ENCODE results near the gene SSU72.
"Not testable (repeated sequence)": the region's sequence is repeated elsewhere in the genome, so short reads cannot be mapped to it uniquely, and the experiment has no call there.

The SSU72 gene

DNA sequence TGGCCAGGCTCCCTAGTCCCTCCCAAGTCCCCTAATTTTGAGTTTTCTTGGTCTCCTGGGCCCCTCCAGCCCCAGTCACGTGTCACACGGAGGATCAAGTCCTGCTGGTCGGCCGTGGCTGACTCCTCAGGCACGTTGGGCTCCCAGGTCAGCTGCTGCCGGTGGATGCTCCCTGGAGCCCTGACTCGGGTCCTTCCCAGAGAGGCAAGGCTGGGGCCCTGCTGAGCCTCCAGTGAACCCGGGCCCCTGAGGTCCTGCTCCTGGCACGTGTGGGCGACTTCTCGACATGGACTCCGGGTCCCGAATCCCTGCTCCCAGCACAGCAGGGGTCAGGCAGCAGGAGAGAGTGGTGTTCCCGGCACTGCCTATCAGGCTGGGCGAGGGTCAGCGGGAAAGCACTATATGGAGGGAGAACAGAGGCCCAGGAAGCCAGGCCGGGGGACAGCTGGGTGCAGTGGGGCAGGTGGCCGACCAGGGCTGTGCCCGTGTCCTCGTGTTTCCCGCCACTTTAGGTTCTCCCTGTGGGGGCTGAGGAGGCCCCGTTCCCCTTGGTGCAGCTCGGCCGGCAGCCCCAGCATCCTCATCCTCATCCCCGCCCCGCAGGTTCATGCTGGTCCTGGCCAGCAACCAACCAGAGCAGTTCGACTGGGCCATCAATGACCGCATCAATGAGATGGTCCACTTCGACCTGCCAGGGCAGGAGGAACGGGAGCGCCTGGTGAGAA, 47.4 kb downstream of the SSU72 start:
- DNase-seq (ENCODE audit: insufficient read length) (no peak), FAIRE-seq (no peak)
- TF ChIP-seq TAF1 (IDR thresholded peaks at IDR 0.05; ENCODE audit: borderline replicate concordance, low read depth, low read length) (no peak), POLR2A (IDR thresholded peaks at IDR 0.05; ENCODE audit: low read depth, low read length) (no peak), POLR2AphosphoS5 (IDR thresholded peaks at IDR 0.05; ENCODE audit: low read depth, low read length) (no peak)

- FAIRE-seq; DNase-seq (ENCODE audit: insufficient read length): not testable (repeated sequence)
These were observed 48.2 kb downstream of the SSU72 start for GRCh38 chr1:1526476-1526875.

DNA sequence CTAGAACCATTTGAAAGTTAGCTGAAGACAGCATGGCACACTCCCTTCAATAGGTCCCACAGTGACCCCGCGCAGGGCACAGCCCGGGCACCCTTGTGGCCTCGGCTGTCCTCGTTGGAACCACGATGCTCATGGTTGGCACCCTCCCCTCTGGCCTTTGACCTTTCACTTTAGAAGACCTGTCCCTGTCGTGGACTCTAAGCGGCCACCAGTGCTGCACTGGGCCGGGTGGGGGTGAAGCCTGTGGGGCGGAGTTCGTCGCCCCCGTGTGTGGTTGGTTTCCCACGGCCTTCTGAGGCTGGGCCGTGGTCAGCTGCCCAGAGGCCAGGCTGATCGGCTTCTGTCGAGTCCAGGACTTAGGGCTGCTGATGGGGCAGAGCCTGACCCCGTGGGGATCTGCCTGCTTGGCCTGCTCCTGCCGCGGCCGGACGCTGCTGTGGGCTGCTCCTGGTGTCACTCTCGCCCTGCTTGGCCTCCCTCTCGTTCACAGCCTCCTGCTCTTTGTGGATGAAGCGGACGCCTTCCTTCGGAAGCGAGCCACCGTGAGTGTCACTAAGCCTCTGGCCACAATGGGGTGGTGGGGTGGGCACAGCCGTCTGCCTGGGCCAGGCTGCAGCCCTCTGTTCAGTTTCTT, 49.8 kb downstream of the SSU72 start:
- FAIRE-seq; DNase-seq (ENCODE audit: insufficient read length): not testable (repeated sequence)

GRCh38 chr1:1523651-1524050, 51.0 kb downstream of the SSU72 start:
- FAIRE-seq; DNase-seq (ENCODE audit: insufficient read length): not testable (repeated sequence)

- DNase-seq (ENCODE audit: insufficient read length); FAIRE-seq: not testable (repeated sequence)
These were observed 51.4 kb downstream of the SSU72 start for GRCh38 chr1:1523226-1523625.

DNA sequence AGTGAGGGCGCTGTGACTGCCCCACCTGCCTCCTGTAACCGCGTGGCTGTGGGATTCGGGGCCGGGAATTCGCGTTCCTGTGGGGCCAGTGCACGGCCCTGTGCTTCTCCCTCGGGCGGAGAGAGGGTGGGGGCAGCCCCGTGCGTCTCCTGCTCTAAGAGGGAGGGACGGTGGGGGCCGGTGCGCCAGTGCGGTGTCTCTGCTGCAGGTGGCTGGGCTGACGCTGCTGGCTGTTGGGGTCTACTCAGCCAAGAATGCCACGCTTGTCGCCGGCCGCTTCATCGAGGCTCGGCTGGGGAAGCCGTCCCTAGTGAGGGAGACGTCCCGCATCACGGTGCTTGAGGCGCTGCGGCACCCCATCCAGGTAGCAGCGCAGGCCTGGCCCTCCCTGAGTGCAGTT, 52.1 kb downstream of the SSU72 start:
- not testable (repeated sequence) for FAIRE-seq; DNase-seq (ENCODE audit: insufficient read length)

GRCh38 chr1:1521331-1521730, 53.3 kb downstream of the SSU72 start:
- FAIRE-seq (no peak), DNase-seq (ENCODE audit: insufficient read length) (no peak)
- no peak for TF ChIP-seq POLR2AphosphoS5 (IDR thresholded peaks at IDR 0.05; ENCODE audit: low read depth, low read length)
- no peak for TF ChIP-seq POLR2A (IDR thresholded peaks at IDR 0.05; ENCODE audit: low read depth, low read length)
- no peak for TF ChIP-seq TAF1 (IDR thresholded peaks at IDR 0.05; ENCODE audit: borderline replicate concordance, low read depth, low read length)

GRCh38 chr1:1519805-1520505, 54.7 kb downstream of the SSU72 start:
- FAIRE-seq; DNase-seq (ENCODE audit: insufficient read length): not testable (repeated sequence)

DNA sequence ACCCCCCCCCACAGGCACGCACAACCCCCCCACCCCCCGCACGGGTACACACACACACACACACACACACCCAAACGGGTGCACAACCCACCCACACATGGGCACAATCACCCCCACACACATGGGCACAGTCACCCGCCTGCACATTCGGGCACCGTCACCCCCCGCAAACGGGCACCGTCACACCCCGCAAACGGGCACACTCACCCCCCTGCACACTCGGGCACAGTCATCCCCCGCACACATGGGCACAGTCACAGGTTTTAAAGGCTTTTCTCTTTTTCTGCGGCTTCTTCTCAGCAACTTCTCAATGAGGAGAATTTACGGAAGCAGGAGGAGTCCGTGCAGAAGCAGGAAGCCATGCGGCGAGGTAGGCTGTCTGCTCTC, 56.0 kb downstream of the SSU72 start:
- FAIRE-seq; DNase-seq (ENCODE audit: insufficient read length): not testable (repeated sequence)

GRCh38 chr1:1517973-1518620, 56.6 kb downstream of the SSU72 start:
- DNase-seq (ENCODE audit: insufficient read length) (no peak), FAIRE-seq (no peak)
- TF ChIP-seq TAF1 (IDR thresholded peaks at IDR 0.05; ENCODE audit: borderline replicate concordance, low read depth, low read length), result no peak
- no peak for TF ChIP-seq POLR2A (IDR thresholded peaks at IDR 0.05; ENCODE audit: low read depth, low read length)
- no peak for TF ChIP-seq POLR2AphosphoS5 (IDR thresholded peaks at IDR 0.05; ENCODE audit: low read depth, low read length)

DNA sequence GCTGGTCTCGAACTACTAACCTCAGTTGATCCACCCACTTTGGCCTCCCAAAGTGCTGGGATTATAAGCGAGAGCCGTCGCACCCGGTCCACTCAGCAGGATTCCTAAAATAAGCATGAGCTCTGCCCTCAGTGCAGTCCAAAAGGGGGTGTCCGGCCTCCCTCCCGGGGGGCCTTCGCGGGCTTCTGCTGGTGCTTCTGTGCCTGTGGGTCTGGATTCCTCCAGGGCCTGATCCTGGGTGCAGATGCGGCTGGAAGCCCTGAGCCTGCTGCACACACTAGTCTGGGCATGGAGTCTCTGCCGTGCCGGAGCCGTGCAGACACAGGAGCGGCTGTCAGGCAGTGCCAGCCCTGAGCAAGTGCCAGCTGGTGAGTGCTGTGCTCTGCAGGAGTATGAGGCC, 57.7 kb downstream of the SSU72 start:
- not testable (repeated sequence) for DNase-seq (ENCODE audit: insufficient read length); FAIRE-seq

DNA sequence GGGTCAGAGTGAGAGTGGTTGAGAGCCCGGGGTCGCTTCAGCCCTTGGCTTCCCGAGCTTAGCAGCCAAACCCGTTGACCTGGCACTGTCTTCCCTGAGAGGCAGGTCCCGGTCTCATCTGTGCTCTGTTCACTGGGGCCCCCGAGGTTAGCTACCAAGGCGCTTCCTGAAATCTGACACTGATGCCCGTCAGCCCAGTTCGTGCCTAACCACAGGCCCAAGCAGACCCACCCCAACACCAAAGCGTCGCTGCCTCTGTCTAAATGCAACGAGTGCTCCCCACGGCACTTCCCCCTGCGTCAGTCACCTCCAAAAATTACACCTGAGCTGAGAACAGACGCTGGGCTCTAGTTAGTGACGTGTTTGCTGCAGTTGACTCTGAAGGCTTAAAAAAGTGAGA, 60.3 kb downstream of the SSU72 start:
- DNase-seq (ENCODE audit: insufficient read length); FAIRE-seq: not testable (repeated sequence)

GRCh38 chr1:1513675-1514074, 61.0 kb downstream of the SSU72 start:
- FAIRE-seq; DNase-seq (ENCODE audit: insufficient read length): not testable (repeated sequence)

DNA sequence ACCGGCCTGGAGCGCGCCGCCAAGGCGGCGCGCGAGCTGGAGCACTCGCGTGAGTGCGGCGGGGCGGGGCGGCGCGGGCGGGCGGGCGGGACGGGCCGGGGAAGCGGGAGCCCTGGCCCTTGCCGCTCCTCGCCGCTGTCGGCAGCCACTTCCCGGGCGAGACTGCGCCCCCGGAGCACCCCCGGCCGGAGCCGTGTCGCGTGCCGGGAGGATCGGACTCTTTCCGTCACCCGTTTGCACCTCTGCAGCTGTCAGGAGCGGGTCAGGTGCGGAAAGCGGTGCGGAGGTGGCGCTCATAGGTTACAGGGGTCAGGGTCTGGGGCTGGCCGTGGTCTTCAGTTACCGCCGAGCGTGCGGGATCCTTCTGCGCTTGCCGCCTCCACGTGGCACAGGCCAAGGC, 62.2 kb downstream of the SSU72 start:
- FAIRE-seq; DNase-seq (ENCODE audit: insufficient read length): not testable (repeated sequence)

All from GM12892 (cell line).